Brain microvascular endothelial cell (primary cell): Measurements from ENCODE around the gene CSF2.

Source experiments
- DNase-seq: peaks from one replicate; pipeline ENCODE4 v3.0.0-alpha.2; 2020
- H3K27ac ChIP-seq: fragments of 250-450 bp; sonication (Bioruptor Pico); 2 replicates; pipeline ENCODE4 v1.5.1; 2020; ENCODE audit warnings: mild to moderate bottlenecking, moderate library complexity
- H3K27me3 ChIP-seq: fragments of 250-450 bp; sonication (Bioruptor Pico); replicated peaks from 2 replicates; pipeline ENCODE4 v1.5.1; 2020; ENCODE audit warnings: mild to moderate bottlenecking
- H3K36me3 ChIP-seq: fragments of 250-450 bp; sonication (Bioruptor Pico); replicated peaks from 2 replicates; pipeline ENCODE4 v1.5.1; 2020; ENCODE audit warnings: mild to moderate bottlenecking
- H3K4me3 ChIP-seq: 2 replicates; pipeline ENCODE4 v1.5.1; 2011; ENCODE audit warnings: low read depth, mild to moderate bottlenecking, control low read depth, low read length, moderate library complexity
- in situ Hi-C: cut with HindIII; loops from 2 replicates; pipeline ENCODE4 v1.10.0; 2017; ENCODE audit warnings: low sequenced_read_pairs, low pct_ligation_motif_present
- TF ChIP-seq, protein P1 (sequence below): IDR thresholded peaks from 2 replicates; pipeline ENCODE4 v1.5.1; 2011; ENCODE audit warnings: low read depth, mild to moderate bottlenecking, moderate library complexity, low read length, control low read depth, inconsistent platforms; ENCODE audit errors: missing control alignments

Gene CSF2

GRCh38 chr5:132050661-132051552 lies 22.7 kb upstream of the CSF2 start:
- no peak for DNase-seq
- in situ Hi-C loops, result no loop called here

GRCh38 chr5:132052520-132052919 lies 21.1 kb upstream of the CSF2 start:
- no peak overlapping the region for H3K27ac ChIP-seq
- in situ Hi-C loops, result no loop called here
- TF ChIP-seq, protein P1, sequence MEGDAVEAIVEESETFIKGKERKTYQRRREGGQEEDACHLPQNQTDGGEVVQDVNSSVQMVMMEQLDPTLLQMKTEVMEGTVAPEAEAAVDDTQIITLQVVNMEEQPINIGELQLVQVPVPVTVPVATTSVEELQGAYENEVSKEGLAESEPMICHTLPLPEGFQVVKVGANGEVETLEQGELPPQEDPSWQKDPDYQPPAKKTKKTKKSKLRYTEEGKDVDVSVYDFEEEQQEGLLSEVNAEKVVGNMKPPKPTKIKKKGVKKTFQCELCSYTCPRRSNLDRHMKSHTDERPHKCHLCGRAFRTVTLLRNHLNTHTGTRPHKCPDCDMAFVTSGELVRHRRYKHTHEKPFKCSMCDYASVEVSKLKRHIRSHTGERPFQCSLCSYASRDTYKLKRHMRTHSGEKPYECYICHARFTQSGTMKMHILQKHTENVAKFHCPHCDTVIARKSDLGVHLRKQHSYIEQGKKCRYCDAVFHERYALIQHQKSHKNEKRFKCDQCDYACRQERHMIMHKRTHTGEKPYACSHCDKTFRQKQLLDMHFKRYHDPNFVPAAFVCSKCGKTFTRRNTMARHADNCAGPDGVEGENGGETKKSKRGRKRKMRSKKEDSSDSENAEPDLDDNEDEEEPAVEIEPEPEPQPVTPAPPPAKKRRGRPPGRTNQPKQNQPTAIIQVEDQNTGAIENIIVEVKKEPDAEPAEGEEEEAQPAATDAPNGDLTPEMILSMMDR, result no peak
- H3K36me3 ChIP-seq, result no peaks in the 10 kb centered on the region
- DNase-seq, result no peak
- no peaks in the 10 kb centered on the region for H3K27me3 ChIP-seq
- no peak overlapping the region for H3K4me3 ChIP-seq

More at GRCh38 chr5:132050661-132051552, 22.7 kb upstream of the CSF2 start:
- no peak overlapping the region for H3K27ac ChIP-seq
- H3K27me3 ChIP-seq, result no peaks in the 10 kb centered on the region
- no peak overlapping the region for H3K4me3 ChIP-seq
- no peaks in the 10 kb centered on the region for H3K36me3 ChIP-seq
- TF ChIP-seq, protein P1, result no peak

- TF ChIP-seq, protein P1, result no peak
- H3K36me3 ChIP-seq, result no peaks in the 10 kb centered on the region
- H3K27me3 ChIP-seq, result no peaks in the 10 kb centered on the region
- no peak overlapping the region for H3K27ac ChIP-seq
- DNase-seq, result no peak
- no peak overlapping the region for H3K4me3 ChIP-seq
- in situ Hi-C loops, result no loop called here
Measured at GRCh38 chr5:132053483-132053882, 20.1 kb upstream of the CSF2 start.

GRCh38 chr5:132054031-132054696 lies 19.4 kb upstream of the CSF2 start:
- no peaks in the 10 kb centered on the region for H3K27me3 ChIP-seq
- H3K27ac ChIP-seq, result no peak overlapping the region
- H3K4me3 ChIP-seq, result no peak overlapping the region
- in situ Hi-C loops, result no loop called here
- H3K36me3 ChIP-seq, result no peaks in the 10 kb centered on the region
- TF ChIP-seq, protein P1, result no peak
- no peak for DNase-seq

- in situ Hi-C loops, result no loop called here
- TF ChIP-seq, protein P1, result no peak
- Histone ChIP-seq H3K27ac (no peak overlapping the region), H3K27me3 (no peaks in the 10 kb centered on the region), H3K36me3 (no peaks in the 10 kb centered on the region), H3K4me3 (no peak overlapping the region)
- no peak for DNase-seq
Measured at GRCh38 chr5:132054697-132055440, 18.7 kb upstream of the CSF2 start.
